VCaP (cell line): Measurements from ENCODE around the gene PLA2G4A.

Experiments
- H3K27ac ChIP-seq: fragments of 450-650 bp; 2 replicates; pipeline ENCODE4 v1.5.1; 2017
- CTCF ChIP-seq: fragments of 450-650 bp; conservative IDR thresholded peaks from 2 replicates; pipeline ENCODE4 v1.5.1; 2017; ENCODE audit warnings: mild to moderate bottlenecking, moderate library complexity

PLA2G4A gene

GRCh38 chr1:186987769-186988168 is 159.0 kb downstream of the PLA2G4A start:
- peak; percentile 44 for TF ChIP-seq CTCF
- no peak overlapping the region for H3K27ac ChIP-seq

GRCh38 chr1:186993996-186994395 is 165.2 kb downstream of the PLA2G4A start:
- H3K27ac ChIP-seq = no peak overlapping the region
- TF ChIP-seq CTCF = no peak

GRCh38 chr1:186994897-186995296 is 166.1 kb downstream of the PLA2G4A start:
- no peak overlapping the region for H3K27ac ChIP-seq
- TF ChIP-seq CTCF = no peak

GRCh38 chr1:186996816-186997215 is 168.1 kb downstream of the PLA2G4A start:
- TF ChIP-seq CTCF = no peak
- H3K27ac ChIP-seq = no peak overlapping the region

- no peak for TF ChIP-seq CTCF
- no peak overlapping the region for H3K27ac ChIP-seq
Measured at GRCh38 chr1:186997877-186998276, 169.1 kb downstream of the PLA2G4A start.

GRCh38 chr1:186999506-186999905 is 170.8 kb downstream of the PLA2G4A start:
- TF ChIP-seq CTCF = no peak
- H3K27ac ChIP-seq = no peak overlapping the region

GRCh38 chr1:187001198-187001889 is 172.6 kb downstream of the PLA2G4A start:
- no peak overlapping the region for H3K27ac ChIP-seq
- no peak for TF ChIP-seq CTCF
